ENCODE results near the gene OPRM1.

Gene OPRM1

GRCh38 chr6:154292855-154293519 is 253.9 kb downstream of the OPRM1 start:
- no peak overlapping the region for H3K9ac ChIP-seq
- peak overlapping the region in 1 of 11 experiments; percentile 7; a peak in 1 of 22 replicates for H3K27ac ChIP-seq
- peak overlapping the region in 3 of 11 experiments; percentile 11 to 19 (median 11); a peak in 5 of 22 replicates for H3K4me2 ChIP-seq

GRCh38 chr6:154295733-154296132 is 256.7 kb downstream of the OPRM1 start:
- Histone ChIP-seq H3K36me3 (peaks cover 0 to 61% (median 22%) of the 10 kb centered on the region in 11 experiments; a peak in 15 of 22 replicates), H3K9me3 (replicated peaks in 1 of 11) (peaks cover 0 to 41% (median 11%) of the 10 kb centered on the region in 11 experiments; a peak in 15 of 22 replicates), H3K4me2 (peak overlapping the region in 3 of 11 experiments; percentile 14 to 50 (median 40); a peak in 4 of 22 replicates), H4K20me1 (peaks cover 0 to 98% (median 69%) of the 10 kb centered on the region in 11 experiments; a peak in 18 of 22 replicates), H3K4me1 (peaks cover 5 to 82% (median 25%) of the 10 kb centered on the region in 10 experiments; a peak in 19 of 20 replicates), H3K9ac (no peak overlapping the region), H3K4me3 (no peak overlapping the region), H3K27ac (no peak overlapping the region; a peak in 1 of 22 replicates), H3K27me3 (no peaks in the 10 kb centered on the region)
- TF ChIP-seq Cebpa-rat (IDR thresholded peaks at IDR 0.05): no peak

More at GRCh38 chr6:154292855-154293519, 253.9 kb downstream of the OPRM1 start:
- H4K20me1 ChIP-seq: peaks cover 0 to 96% (median 61%) of the 10 kb centered on the region in 11 experiments; a peak in 17 of 22 replicates
- peaks cover 0 to 55% (median 8%) of the 10 kb centered on the region in 10 experiments; a peak in 9 of 20 replicates for H3K4me1 ChIP-seq
- TF ChIP-seq Cebpa-rat (IDR thresholded peaks at IDR 0.05): no peak
- no peak overlapping the region for H3K4me3 ChIP-seq
- H3K9me3 ChIP-seq (replicated peaks in 1 of 11): peaks cover 0 to 44% (median 7%) of the 10 kb centered on the region in 11 experiments; a peak in 10 of 22 replicates
- peaks cover 0 to 64% (median 21%) of the 10 kb centered on the region in 11 experiments; a peak in 11 of 22 replicates for H3K36me3 ChIP-seq
- H3K27me3 ChIP-seq: no peaks in the 10 kb centered on the region
